GM12878 (cell line): ENCODE data around the gene ACTN2. TPM values are rescaled to one million over a fixed set of nuclear protein-coding genes. Genes with fewer than 3 reads are reported as not detected.

Experiments
- ATAC-seq: fragments of 200-7000 bp; cut with Tn5 transposase; 3 replicates; pipeline ENCODE4 v1.9.1; 2020; ENCODE audit warnings: mild to moderate bottlenecking, moderate library complexity
- BruUV-seq: library from RNA; stranded (reverse); fragments of 400-500 nt; replicated peaks from 2 replicates; lab custom pipeline; 2021; lab: Mats Ljungman, UMichigan
- CTCF ChIA-PET: fragments of 300-600 bp; sonication (Branson Sonifier 250); formaldehyde crosslinking; extraction: SDS; loops from one replicate; lab custom pipeline; 2021; ENCODE audit warnings: inconsistent platforms; lab: Yijun Ruan, JAX
- POLR2A ChIA-PET: fragments of 350-600 bp; formaldehyde crosslinking; extraction: SDS; loops from one replicate; lab custom pipeline; 2021; ENCODE audit warnings: inconsistent platforms; lab: Charles Lee
- RAD21 ChIA-PET: fragments of 300-600 bp; sonication (Branson Sonifier 250); formaldehyde crosslinking; loops from one replicate; lab custom pipeline; 2023; ENCODE audit warnings: antibody characterized with exemption; ENCODE audit not compliant: unreplicated experiment; lab: Charles Lee
- SMC1A ChIA-PET: fragments of 300-600 bp; sonication (Branson Sonifier 250); formaldehyde crosslinking; loops from one replicate; lab custom pipeline; 2023; ENCODE audit not compliant: unreplicated experiment, uncharacterized antibody; lab: Charles Lee
- DNase-seq: peaks from one replicate; pipeline ENCODE4 v3.0.0-alpha.2; 2011; ENCODE audit warnings: low read depth, low spot score
- FAIRE-seq: peaks from 3 replicates; lab custom pipeline; 2011; peaks lifted over from hg19 to GRCh38; lab: Jason Lieb, UNC
- H2AFZ ChIP-seq: 2 replicates; pipeline ENCODE4 v1.6.0; 2011; ENCODE audit warnings: low read depth, low read length, control low read depth; ENCODE audit not compliant: control insufficient read depth
- H3K27ac ChIP-seq: 2 replicates; pipeline ENCODE4 v1.5.1; 2011; ENCODE audit warnings: control low read depth; ENCODE audit not compliant: control insufficient read depth, insufficient read depth
- H3K27me3 ChIP-seq, 2 experiments: replicated peaks in 1 of 2; 2 replicates each; pipeline versions ENCODE4 v1.6.0 to v1.6.1; 2011; ENCODE audit warnings: low read length in 1 of 2; ENCODE audit not compliant: control insufficient read depth in 2 of 2, insufficient read depth in 2 of 2
- H3K36me3 ChIP-seq, 2 experiments: 2 replicates each; pipeline ENCODE4 v1.5.1; 2011; ENCODE audit warnings: low read length in 1 of 2; ENCODE audit not compliant: control insufficient read depth in 2 of 2, insufficient read depth in 2 of 2
- H3K4me1 ChIP-seq: 2 replicates; pipeline ENCODE4 v1.6.1; 2011; ENCODE audit warnings: mild to moderate bottlenecking, low read length, moderate library complexity, mixed read lengths; ENCODE audit not compliant: control insufficient read depth, insufficient read depth
- H3K4me2 ChIP-seq: 2 replicates; pipeline ENCODE4 v1.6.0; 2011; ENCODE audit warnings: control low read depth; ENCODE audit not compliant: control insufficient read depth, insufficient read depth
- H3K4me3 ChIP-seq: fragments of 200-600 bp; sonication (generic); 2 replicates; pipeline ENCODE4 v1.5.1; 2016
- H3K79me2 ChIP-seq: 2 replicates; pipeline ENCODE4 v1.6.0; 2011; ENCODE audit warnings: low read length; ENCODE audit not compliant: control insufficient read depth, insufficient read depth
- H3K9ac ChIP-seq: 2 replicates; pipeline ENCODE4 v1.8.0; 2011; ENCODE audit warnings: low read length, control low read depth, mixed read lengths; ENCODE audit not compliant: control insufficient read depth, insufficient read depth
- H3K9me3 ChIP-seq: replicated peaks from 3 replicates; pipeline ENCODE4 v1.5.1; 2011; ENCODE audit warnings: mild to moderate bottlenecking, low read length; ENCODE audit not compliant: control insufficient read depth, insufficient read depth
- H4K20me1 ChIP-seq: 2 replicates; pipeline ENCODE4 v1.6.0; 2011; ENCODE audit not compliant: control insufficient read depth, insufficient read depth
- ELK1 ChIP-seq: IDR thresholded peaks from 2 replicates; pipeline ENCODE4 v1.6.1; 2012; ENCODE audit warnings: low read depth, low read length, improper control_type of control experiment
- NRF1 ChIP-seq: conservative IDR thresholded peaks from 2 replicates; pipeline ENCODE4 v1.6.1; 2011; ENCODE audit warnings: mild to moderate bottlenecking, low read depth, low read length, improper control_type of control experiment
- SRF ChIP-seq, 2 experiments: IDR thresholded peaks; 2 replicates each; pipeline ENCODE4 v1.6.1; 2011; ENCODE audit warnings: low read depth in 2 of 2, low read length in 2 of 2, mild to moderate bottlenecking in 1 of 2, moderate library complexity in 1 of 2
- YBX1 ChIP-seq: fragments of 450-650 bp; IDR thresholded peaks from 2 replicates; pipeline ENCODE4 v1.6.1; 2016; ENCODE audit warnings: antibody characterized with exemption
- WGBS: methylation state at CpG from one replicate; pipeline ENCODE4 v1.1.6; 2016; ENCODE audit warnings: low lambda C conversion rate; ENCODE audit not compliant: insufficient replicate concordance, insufficient coverage; ENCODE audit errors: missing lambda C conversion rate; 5-methylcytosine and 5-hydroxymethylcytosine counted together
- in situ Hi-C: fragments of 300-500 bp; cut with MboI; formaldehyde crosslinking; loops from 9 replicates; pipeline ENCODE4 v1.14.3; 2018; ENCODE audit warnings: mixed read lengths
- intact Hi-C: fragments of 100-400 bp; cut with micrococcal nuclease; formaldehyde crosslinking; loops from one replicate; pipeline ENCODE4 v1.14.2; 2022; ENCODE audit not compliant: unreplicated experiment
- polyA plus RNA-seq, 11 experiments: library from polyadenylated mRNA; depleted of rRNA in 4 of 11; unstranded in 6 of 11; stranded (reverse) in 5 of 11; fragments of >200 nt; fragmentation: Nextera tagmentation in 4 of 11; fragmentation: Illumina TruSeq in 1 of 11; extraction: Ambion mirVana in 4 of 11; extraction: Trizol in 1 of 11; gene quantifications; 1 replicate in 1 of 11; 2 replicates in 10 of 11; pipeline versions ENCODE4 v1.2.1 to v1.2.3, GENCODE V29; 2011 to 2016; ENCODE audit warnings: inconsistent platforms in 2 of 11, missing spikeins in 2 of 11, low read depth in 1 of 11
- total RNA-seq, 4 experiments: library from RNA; depleted of rRNA in 3 of 4; stranded (reverse); fragments of >200 nt in 3 of 4; fragmentation: Illumina TruSeq in 1 of 4; extraction: Trizol in 1 of 4; gene quantifications; 2 replicates each; pipeline versions ENCODE4 v1.2.1 to v1.2.3, GENCODE V29; 2013 to 2021

Gene ACTN2
- total and polyA plus RNA-seq, 10 of the 15 experiments (the other 5 are each of a cell fraction or from before 2014, with no cell fraction given) = 0.10 TPM; not detected in 9

- TF ChIP-seq YBX1 = no peak
- TF ChIP-seq, all 136 proteins: peak for 0
Measured at GRCh38 chr1:236753964-236754363, 67.7 kb downstream of the ACTN2 start (continued).

- FAIRE-seq = no peak
- RAD21 ChIA-PET = interaction anchor here (0.6 to 0.9 kb wide), 2 partner anchors 633 to 808 kb away, joined by 3 read pairs; no protein-coding TSS in a partner anchor
- H3K36me3 ChIP-seq = no peaks in the 10 kb centered on the region
- no peaks in the 10 kb centered on the region for H3K4me1 ChIP-seq
- in situ Hi-C loops (loop anchor here (5.0 to 10.0 kb wide), 3 partner anchors 113 to 810 kb away; no protein-coding TSS in a partner anchor), intact Hi-C loops (loop anchor here (10.0 kb wide), 2 partner anchors 370 to 810 kb away; no protein-coding TSS in a partner anchor)
- no peak overlapping the region for H3K27ac ChIP-seq
- 54% methylated on average over 18 of the region's 18 CpGs for WGBS
- H3K27me3 ChIP-seq = no peaks in the 10 kb centered on the region; a peak in 1 of 4 replicates
- ATAC-seq = no peak
- SMC1A ChIA-PET = interaction anchor here (0.9 kb wide), 1 partner anchor 11 kb away, joined by 3 read pairs; no protein-coding TSS in a partner anchor
- no peak overlapping the region for H3K9ac ChIP-seq
- no peaks in the 10 kb centered on the region for H3K9me3 ChIP-seq
- BruUV-seq = no TSS peak
- H3K4me2 ChIP-seq = no peak overlapping the region
- no peaks in the 10 kb centered on the region for H4K20me1 ChIP-seq
- CTCF ChIA-PET = interaction anchor here (0.7 to 2.4 kb wide), 4 partner anchors 12 to 726 kb away, joined by 3 to 7 read pairs (median 4); no protein-coding TSS in a partner anchor
- no peaks in the 10 kb centered on the region for H3K79me2 ChIP-seq
- no peak overlapping the region for H2AFZ ChIP-seq
- TF ChIP-seq NRF1 = no peak
- TF ChIP-seq ELK1 = no peak
- no peak for TF ChIP-seq SRF (IDR thresholded peaks at IDR 0.05; ENCODE audit: low read depth in 2 of 2, low read length in 2 of 2)
- no peak for DNase-seq
- H3K4me3 ChIP-seq = no peak overlapping the region
- POLR2A ChIA-PET = interaction anchor here (0.6 kb wide), 1 partner anchor 14 kb away, joined by 4 read pairs; no protein-coding TSS in a partner anchor
Measured at GRCh38 chr1:236754525-236755210, 68.4 kb downstream of the ACTN2 start.
